H1 (cell line): Measurements from ENCODE around the gene TDP1. TPM values are rescaled to one million over a fixed set of nuclear protein-coding genes. Genes with fewer than 3 reads are reported as not detected.

Experiments used
- KDM1A ChIP-seq: fragments of 200-600, 300-600 bp; sonication (generic); IDR thresholded peaks from 2 replicates; pipeline ENCODE4 v1.7.1; 2016; ENCODE audit warnings: mild to moderate bottlenecking, low read length, borderline replicate concordance
- SRF ChIP-seq: IDR thresholded peaks from 2 replicates; pipeline ENCODE4 v1.6.1; 2011; ENCODE audit warnings: mild to moderate bottlenecking, low read depth, low read length, moderate library complexity
- polyA plus RNA-seq, 7 experiments: library from polyadenylated mRNA; depleted of rRNA in 3 of 7; stranded (reverse) in 5 of 7; unstranded in 2 of 7; fragments of >200 nt in 5 of 7; fragments of 200-250 nt in 2 of 7; gene quantifications; 1 replicate in 5 of 7; 2 replicates in 1 of 7; 4 replicates in 1 of 7; pipeline versions ENCODE4 v1.2.1 to v1.2.3, GENCODE V29; 2011 to 2013; ENCODE audit warnings: missing spikeins in 2 of 7, mixed read lengths in 2 of 7
- total RNA-seq: library from RNA; stranded (reverse); fragmentation: NEBNext Ultra II Directional; extraction: Animal tissue kit (Norgen Biotek cat#: 25700); gene quantifications from 2 replicates; pipeline ENCODE4 v1.2.1, GENCODE V29; 2021
- TF ChIP-seq, protein P1 (sequence below): fragments of 300-600 bp; sonication (generic); IDR thresholded peaks from 2 replicates; pipeline ENCODE4 v1.7.1; 2012; ENCODE audit warnings: low read length, moderate library complexity, mild to moderate bottlenecking, inconsistent platforms; ENCODE audit not compliant: insufficient replicate concordance

The TDP1 gene
- total and polyA plus RNA-seq, 2 of the 8 experiments (the other 6 are each of a cell fraction or from before 2014, with no cell fraction given), result 32.2 to 69.9 TPM

DNA sequence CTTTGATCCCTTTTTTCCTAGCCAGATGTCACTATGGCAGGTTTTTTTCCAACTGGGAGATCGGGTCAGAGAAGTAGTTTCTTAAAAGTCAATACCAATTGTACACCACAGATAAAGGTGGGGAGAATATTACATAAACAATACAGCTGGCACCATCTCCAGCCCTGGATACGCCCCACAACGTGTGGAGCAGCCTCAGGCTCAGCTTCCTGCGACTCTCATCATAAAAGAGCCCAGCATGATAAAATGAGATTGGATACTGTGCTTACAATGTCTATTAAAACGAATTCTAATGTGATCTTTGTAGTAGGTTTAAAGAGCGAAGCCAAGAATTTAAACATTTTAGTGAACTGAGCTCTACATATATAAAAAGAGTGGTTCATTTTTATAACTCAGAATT is 22.7 kb upstream of the TDP1 start (continued):
- TF ChIP-seq, protein P1, sequence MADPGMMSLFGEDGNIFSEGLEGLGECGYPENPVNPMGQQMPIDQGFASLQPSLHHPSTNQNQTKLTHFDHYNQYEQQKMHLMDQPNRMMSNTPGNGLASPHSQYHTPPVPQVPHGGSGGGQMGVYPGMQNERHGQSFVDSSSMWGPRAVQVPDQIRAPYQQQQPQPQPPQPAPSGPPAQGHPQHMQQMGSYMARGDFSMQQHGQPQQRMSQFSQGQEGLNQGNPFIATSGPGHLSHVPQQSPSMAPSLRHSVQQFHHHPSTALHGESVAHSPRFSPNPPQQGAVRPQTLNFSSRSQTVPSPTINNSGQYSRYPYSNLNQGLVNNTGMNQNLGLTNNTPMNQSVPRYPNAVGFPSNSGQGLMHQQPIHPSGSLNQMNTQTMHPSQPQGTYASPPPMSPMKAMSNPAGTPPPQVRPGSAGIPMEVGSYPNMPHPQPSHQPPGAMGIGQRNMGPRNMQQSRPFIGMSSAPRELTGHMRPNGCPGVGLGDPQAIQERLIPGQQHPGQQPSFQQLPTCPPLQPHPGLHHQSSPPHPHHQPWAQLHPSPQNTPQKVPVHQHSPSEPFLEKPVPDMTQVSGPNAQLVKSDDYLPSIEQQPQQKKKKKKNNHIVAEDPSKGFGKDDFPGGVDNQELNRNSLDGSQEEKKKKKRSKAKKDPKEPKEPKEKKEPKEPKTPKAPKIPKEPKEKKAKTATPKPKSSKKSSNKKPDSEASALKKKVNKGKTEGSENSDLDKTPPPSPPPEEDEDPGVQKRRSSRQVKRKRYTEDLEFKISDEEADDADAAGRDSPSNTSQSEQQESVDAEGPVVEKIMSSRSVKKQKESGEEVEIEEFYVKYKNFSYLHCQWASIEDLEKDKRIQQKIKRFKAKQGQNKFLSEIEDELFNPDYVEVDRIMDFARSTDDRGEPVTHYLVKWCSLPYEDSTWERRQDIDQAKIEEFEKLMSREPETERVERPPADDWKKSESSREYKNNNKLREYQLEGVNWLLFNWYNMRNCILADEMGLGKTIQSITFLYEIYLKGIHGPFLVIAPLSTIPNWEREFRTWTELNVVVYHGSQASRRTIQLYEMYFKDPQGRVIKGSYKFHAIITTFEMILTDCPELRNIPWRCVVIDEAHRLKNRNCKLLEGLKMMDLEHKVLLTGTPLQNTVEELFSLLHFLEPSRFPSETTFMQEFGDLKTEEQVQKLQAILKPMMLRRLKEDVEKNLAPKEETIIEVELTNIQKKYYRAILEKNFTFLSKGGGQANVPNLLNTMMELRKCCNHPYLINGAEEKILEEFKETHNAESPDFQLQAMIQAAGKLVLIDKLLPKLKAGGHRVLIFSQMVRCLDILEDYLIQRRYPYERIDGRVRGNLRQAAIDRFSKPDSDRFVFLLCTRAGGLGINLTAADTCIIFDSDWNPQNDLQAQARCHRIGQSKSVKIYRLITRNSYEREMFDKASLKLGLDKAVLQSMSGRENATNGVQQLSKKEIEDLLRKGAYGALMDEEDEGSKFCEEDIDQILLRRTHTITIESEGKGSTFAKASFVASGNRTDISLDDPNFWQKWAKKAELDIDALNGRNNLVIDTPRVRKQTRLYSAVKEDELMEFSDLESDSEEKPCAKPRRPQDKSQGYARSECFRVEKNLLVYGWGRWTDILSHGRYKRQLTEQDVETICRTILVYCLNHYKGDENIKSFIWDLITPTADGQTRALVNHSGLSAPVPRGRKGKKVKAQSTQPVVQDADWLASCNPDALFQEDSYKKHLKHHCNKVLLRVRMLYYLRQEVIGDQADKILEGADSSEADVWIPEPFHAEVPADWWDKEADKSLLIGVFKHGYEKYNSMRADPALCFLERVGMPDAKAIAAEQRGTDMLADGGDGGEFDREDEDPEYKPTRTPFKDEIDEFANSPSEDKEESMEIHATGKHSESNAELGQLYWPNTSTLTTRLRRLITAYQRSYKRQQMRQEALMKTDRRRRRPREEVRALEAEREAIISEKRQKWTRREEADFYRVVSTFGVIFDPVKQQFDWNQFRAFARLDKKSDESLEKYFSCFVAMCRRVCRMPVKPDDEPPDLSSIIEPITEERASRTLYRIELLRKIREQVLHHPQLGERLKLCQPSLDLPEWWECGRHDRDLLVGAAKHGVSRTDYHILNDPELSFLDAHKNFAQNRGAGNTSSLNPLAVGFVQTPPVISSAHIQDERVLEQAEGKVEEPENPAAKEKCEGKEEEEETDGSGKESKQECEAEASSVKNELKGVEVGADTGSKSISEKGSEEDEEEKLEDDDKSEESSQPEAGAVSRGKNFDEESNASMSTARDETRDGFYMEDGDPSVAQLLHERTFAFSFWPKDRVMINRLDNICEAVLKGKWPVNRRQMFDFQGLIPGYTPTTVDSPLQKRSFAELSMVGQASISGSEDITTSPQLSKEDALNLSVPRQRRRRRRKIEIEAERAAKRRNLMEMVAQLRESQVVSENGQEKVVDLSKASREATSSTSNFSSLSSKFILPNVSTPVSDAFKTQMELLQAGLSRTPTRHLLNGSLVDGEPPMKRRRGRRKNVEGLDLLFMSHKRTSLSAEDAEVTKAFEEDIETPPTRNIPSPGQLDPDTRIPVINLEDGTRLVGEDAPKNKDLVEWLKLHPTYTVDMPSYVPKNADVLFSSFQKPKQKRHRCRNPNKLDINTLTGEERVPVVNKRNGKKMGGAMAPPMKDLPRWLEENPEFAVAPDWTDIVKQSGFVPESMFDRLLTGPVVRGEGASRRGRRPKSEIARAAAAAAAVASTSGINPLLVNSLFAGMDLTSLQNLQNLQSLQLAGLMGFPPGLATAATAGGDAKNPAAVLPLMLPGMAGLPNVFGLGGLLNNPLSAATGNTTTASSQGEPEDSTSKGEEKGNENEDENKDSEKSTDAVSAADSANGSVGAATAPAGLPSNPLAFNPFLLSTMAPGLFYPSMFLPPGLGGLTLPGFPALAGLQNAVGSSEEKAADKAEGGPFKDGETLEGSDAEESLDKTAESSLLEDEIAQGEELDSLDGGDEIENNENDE, result no peak
- TF ChIP-seq SRF (no peak), KDM1A (no peak)
